ENCODE measurements around the gene RYR1. TPM values are rescaled to one million over a fixed set of nuclear protein-coding genes. Genes with fewer than 3 reads are reported as not detected.
"Not testable (repeated sequence)": the region's sequence is repeated elsewhere in the genome, so short reads cannot be mapped to it uniquely, and the experiment has no call there.

Gene RYR1
- polyA plus RNA-seq, 4 donors = 4.0 to 11.9 (median 4.9) TPM

DNA sequence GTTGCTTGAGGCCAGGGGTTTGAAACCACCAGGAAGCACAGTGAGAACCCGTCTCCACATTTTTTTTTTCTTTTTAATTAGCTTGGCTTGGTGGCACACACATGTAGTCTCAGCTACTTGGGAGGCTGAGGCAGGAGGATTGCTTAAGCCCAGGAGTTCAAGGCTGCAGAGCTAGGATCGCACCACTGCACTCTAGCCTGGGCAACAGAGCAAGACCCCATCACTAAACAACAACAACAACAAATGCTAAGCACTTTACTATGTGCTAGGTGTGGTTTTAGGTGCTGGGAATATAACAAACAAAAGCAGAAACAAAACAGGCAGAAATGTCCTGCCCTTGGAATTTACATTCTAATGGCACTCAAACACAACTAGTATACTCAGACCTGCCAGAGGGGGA, 51.3 kb downstream of the RYR1 start:
- no peak for DNase-seq (ENCODE audit: low read depth in 4 of 4, low spot score in 3 of 4)

DNA sequence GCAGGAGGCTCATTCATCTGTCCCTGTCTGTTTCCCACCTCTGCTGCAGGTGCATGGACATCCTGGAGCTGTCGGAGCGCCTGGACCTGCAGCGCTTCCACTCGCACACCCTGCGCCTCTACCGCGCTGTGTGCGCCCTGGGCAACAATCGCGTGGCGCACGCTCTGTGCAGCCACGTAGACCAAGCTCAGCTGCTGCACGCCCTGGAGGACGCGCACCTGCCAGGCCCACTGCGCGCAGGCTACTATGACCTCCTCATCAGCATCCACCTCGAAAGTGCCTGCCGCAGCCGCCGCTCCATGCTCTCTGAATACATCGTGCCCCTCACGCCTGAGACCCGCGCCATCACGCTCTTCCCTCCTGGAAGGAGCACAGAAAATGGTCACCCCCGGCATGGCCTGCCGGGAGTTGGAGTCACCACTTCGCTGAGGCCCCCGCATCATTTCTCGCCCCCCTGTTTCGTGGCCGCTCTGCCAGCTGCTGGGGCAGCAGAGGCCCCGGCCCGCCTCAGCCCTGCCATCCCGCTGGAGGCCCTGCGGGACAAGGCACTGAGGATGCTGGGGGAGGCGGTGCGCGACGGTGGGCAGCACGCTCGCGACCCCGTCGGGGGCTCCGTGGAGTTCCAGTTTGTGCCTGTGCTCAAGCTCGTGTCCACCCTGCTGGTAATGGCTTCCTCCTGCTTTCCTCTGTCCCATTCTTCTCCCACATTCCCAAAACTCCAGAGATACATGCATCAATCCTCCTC, 52.2 kb downstream of the RYR1 start:
- DNase-seq (ENCODE audit: low read depth in 4 of 4, low spot score in 3 of 4) = no peak

- DNase-seq (ENCODE audit: low read depth in 4 of 4, low spot score in 3 of 4) = no peak
Observed at GRCh38 chr19:38486731-38487336, 53.3 kb downstream of the RYR1 start.

DNA sequence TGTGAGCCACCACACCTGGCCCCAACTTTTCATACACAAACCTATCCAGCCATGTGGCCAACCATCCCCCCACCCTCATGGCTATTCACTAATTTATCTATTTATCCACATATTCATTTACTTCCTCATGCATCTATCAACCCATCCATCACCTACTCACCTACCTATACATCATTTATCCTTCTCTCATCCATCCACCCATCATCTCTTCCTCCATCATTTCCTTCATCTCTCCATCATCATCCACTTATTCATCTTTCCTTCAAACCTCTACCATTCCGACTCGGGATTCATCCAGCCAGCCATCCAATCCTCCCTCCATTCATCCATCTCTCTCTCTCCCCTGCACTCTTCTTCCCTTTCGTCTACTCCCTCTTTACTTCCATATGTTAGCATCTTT, 54.6 kb downstream of the RYR1 start:
- no peak for DNase-seq (ENCODE audit: low read depth in 4 of 4, low spot score in 3 of 4)

DNA sequence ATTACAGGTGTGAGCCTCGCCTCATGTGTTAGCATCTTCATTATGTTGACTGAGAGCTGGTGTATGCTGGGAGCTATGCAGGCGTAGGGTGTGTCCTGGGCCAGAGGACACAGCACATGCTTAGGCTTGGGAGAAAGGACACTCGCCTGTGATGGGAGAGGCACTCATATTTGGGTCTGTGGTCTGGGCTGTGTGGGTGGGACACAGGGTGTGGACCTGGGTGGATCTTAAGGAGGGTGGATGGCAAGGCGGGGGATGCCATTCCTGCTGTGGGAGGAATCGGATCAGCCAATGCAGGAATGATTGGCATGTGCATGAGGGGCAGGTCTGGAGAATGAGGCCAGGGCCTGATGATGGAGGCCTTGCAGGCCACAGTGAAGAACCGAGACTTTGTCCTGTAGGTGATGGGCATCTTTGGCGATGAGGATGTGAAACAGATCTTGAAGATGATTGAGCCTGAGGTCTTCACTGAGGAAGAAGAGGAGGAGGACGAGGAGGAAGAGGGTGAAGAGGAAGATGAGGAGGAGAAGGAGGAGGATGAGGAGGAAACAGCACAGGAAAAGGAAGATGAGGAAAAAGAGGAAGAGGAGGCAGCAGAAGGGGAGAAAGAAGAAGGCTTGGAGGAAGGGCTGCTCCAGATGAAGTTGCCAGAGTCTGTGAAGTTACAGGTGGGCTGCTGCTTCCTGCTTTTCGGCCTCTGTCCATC, 55.4 kb downstream of the RYR1 start:
- DNase-seq (ENCODE audit: low read depth in 4 of 4, low spot score in 3 of 4) = no peak

- DNase-seq (ENCODE audit: low read depth in 4 of 4, low spot score in 3 of 4) = no peak
Observed at GRCh38 chr19:38490861-38491260, 57.4 kb downstream of the RYR1 start.

- no peak for DNase-seq (ENCODE audit: low read depth in 4 of 4, low spot score in 3 of 4)
Observed at GRCh38 chr19:38492181-38492813, 58.8 kb downstream of the RYR1 start.

DNA sequence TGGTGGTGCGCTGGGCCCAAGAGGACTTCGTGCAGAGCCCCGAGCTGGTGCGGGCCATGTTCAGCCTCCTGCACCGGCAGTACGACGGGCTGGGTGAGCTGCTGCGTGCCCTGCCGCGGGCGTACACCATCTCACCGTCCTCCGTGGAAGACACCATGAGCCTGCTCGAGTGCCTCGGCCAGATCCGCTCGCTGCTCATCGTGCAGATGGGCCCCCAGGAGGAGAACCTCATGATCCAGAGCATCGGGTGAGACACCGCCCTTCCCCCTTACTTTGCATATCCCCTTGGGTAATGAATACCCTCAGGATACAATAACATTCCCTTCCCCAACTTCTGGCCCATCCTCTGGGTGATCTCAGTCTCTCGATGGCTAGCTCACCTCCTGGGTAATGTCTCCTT, 60.9 kb downstream of the RYR1 start:
- DNase-seq (ENCODE audit: low read depth in 4 of 4, low spot score in 3 of 4) = no peak

GRCh38 chr19:38495375-38495774, 61.9 kb downstream of the RYR1 start:
- not testable (repeated sequence) for DNase-seq (ENCODE audit: low read depth in 4 of 4, low spot score in 3 of 4)

- DNase-seq (ENCODE audit: low read depth in 4 of 4, low spot score in 3 of 4) = no peak
Observed at GRCh38 chr19:38496116-38496515, 62.6 kb downstream of the RYR1 start.

- DNase-seq (ENCODE audit: low read depth in 4 of 4, low spot score in 3 of 4) = no peak
Observed at GRCh38 chr19:38496603-38497487, 63.4 kb downstream of the RYR1 start.

DNA sequence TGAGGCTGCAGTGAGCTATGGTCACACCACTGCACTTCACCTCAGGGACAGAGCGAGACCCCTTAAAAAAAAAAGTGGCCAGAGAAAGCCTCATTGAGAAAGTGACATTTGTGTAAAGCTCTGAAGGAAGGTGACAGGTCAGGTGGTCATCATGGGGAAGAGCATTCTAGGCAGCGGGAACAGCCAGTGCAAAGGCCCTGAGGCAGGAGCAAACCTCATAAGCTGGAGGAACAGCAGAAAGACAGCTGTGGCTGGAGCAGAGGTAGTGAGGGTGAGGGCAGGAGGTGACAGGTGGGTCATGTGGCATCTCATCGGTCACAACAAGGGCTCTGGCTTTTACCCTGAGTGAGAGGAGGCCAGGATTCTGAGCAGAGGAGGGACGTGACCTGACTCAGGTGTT, 64.4 kb downstream of the RYR1 start:
- no peak for DNase-seq (ENCODE audit: low read depth in 4 of 4, low spot score in 3 of 4)

DNA sequence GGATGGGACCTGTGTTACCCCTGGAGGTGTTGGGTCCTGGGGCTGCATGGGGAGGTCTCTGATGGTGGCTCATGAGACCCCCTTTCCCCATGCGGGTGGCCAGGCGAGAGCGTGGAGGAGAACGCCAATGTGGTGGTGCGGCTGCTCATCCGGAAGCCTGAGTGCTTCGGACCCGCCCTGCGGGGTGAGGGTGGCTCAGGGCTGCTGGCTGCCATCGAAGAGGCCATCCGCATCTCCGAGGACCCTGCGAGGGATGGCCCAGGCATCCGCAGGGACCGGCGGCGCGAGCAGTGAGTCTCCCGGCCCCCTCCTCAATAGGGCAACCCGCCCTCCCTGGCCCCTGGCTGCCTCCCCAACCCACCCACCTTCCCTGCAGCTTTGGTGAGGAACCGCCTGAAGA, 66.0 kb downstream of the RYR1 start:
- DNase-seq (ENCODE audit: low read depth in 4 of 4, low spot score in 3 of 4) = no peak

GRCh38 chr19:38500450-38500849, 67.0 kb downstream of the RYR1 start:
- DNase-seq (ENCODE audit: low read depth in 4 of 4, low spot score in 3 of 4) = no peak

DNA sequence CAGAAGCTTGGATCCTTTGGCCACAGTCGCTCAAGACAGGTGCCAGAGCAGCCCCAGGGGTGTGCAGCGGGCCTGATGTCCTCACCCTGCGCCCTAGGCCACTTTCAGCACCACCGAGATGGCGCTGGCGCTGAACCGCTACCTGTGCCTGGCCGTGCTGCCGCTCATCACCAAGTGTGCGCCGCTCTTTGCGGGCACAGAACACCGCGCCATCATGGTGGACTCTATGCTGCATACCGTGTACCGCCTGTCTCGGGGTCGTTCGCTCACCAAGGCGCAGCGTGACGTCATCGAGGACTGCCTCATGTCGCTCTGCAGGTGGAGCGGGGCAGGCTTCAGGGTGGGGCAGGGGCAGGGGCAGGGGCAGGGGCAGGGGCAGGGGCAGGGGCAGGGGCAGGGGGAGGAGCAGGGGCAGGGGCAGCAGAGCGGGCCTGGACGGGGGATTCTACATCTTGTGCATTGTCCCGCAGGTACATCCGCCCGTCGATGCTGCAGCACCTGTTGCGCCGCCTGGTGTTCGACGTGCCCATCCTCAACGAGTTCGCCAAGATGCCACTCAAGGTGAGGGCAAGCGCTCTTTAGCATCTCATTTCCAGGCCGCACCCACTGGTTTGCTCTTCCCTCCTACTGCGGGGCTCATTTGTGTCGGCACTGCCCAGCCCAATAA, 69.1 kb downstream of the RYR1 start:
- no peak for DNase-seq (ENCODE audit: low read depth in 4 of 4, low spot score in 3 of 4)

DNA sequence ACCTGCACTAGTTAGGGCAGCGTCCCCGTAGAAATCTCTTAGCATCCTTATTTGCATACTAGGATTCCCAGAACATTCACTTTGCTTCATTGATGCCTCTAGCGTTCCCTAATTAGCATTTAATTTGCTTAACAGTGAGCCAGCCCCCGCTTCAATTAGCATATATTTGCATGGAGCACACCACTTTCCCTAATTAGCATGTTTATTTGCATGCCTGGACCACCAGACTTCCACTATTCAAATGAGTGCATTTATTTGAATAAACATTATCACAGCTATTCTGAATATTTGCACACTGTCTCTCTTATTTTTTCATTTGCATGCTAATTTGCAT, 69.6 kb downstream of the RYR1 start:
- no peak for DNase-seq (ENCODE audit: low read depth in 4 of 4, low spot score in 3 of 4)

- DNase-seq (ENCODE audit: low read depth in 4 of 4, low spot score in 3 of 4) = no peak
Observed at GRCh38 chr19:38505958-38506357, 72.5 kb downstream of the RYR1 start.

DNA sequence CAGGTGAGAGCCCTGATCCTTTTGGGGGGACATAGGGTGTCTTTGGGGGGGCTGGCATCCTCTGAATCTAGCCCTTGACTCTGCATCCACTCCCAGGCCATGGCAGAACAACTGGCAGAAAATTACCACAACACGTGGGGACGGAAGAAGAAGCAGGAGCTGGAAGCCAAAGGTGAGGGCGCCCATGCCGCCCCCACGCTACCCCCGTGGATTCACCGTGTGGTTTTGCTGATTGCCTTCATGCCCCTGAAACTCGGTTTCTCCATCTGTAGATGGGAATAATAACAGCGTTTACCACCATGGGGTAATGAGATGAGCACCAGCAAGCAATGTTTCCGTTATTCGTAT, 72.9 kb downstream of the RYR1 start:
- no peak for DNase-seq (ENCODE audit: low read depth in 4 of 4, low spot score in 3 of 4)

DNA sequence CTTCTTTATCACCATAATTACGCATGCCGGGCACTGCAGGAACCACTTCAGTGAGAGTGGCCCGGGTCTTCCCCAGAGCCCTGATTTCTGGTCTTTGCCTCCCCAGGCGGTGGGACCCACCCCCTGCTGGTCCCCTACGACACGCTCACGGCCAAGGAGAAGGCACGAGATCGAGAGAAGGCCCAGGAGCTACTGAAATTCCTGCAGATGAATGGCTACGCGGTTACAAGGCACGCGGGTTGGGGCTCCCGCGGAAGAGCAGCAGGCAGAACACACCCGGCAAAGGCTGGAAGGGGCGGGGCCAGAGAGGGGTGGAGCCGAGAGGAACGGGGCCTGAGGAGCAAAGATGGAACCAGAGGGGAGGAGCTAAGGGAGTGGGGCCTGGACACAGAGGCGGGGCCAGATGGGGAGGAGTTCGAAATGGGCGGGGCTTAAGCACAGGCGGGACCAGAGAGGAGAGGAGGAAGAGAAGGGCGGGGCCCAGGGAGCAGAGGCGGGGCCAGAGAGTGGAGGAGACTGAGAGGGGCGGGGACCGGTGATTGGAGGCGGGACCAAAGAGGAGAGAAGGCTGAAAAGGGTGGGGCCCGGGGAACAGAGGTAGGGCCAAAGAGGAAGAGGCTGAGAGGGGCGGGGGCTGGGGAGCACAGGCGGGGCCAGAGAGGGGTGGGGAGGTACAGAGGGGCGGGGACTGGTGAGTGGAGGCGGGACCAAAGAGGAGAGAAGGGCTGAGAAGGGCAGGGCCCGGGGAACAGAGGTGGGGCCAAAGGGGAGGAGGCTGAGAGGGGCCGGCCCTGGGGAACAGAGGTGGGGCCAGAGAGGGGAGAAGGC, 73.4 kb downstream of the RYR1 start:
- peak in 2 of 4 donors; percentile 8 to 17 for DNase-seq (ENCODE audit: low read depth in 4 of 4, low spot score in 3 of 4)

All from left renal pelvis (tissue), 4 donors.